Ishikawa (cell line): Measurements from ENCODE around the gene SCGB1A1.

ENCODE experiments used
- CEBPB ChIP-seq: IDR thresholded peaks from 2 replicates; pipeline ENCODE4 v1.6.1; 2012
- CREB1 ChIP-seq: IDR thresholded peaks from 2 replicates; pipeline ENCODE4 v1.6.1; 2012; ENCODE audit warnings: low read depth
- EGR1 ChIP-seq: IDR thresholded peaks from 2 replicates; pipeline ENCODE4 v1.6.1; 2012
- EP300 ChIP-seq: IDR thresholded peaks from 2 replicates; pipeline ENCODE4 v1.6.1; 2012; ENCODE audit warnings: borderline replicate concordance
- FOXM1 ChIP-seq: IDR thresholded peaks from 2 replicates; pipeline ENCODE4 v1.6.1; 2012; ENCODE audit warnings: low read depth, borderline replicate concordance
- MAX ChIP-seq: IDR thresholded peaks from 2 replicates; pipeline ENCODE4 v1.6.1; 2012
- NFIC ChIP-seq: IDR thresholded peaks from 2 replicates; pipeline ENCODE4 v1.6.1; 2012
- RAD21 ChIP-seq: IDR thresholded peaks from 2 replicates; pipeline ENCODE4 v1.6.1; 2012; ENCODE audit warnings: low read depth
- REST ChIP-seq: IDR thresholded peaks from 2 replicates; pipeline ENCODE4 v1.6.1; 2012; ENCODE audit warnings: low read depth, mild to moderate bottlenecking
- TAF1 ChIP-seq: IDR thresholded peaks from 2 replicates; pipeline ENCODE4 v1.6.1; 2012; ENCODE audit warnings: low read depth, mild to moderate bottlenecking
- TCF12 ChIP-seq: IDR thresholded peaks from 2 replicates; pipeline ENCODE4 v1.6.1; 2012; ENCODE audit warnings: low read depth
- TEAD4 ChIP-seq: IDR thresholded peaks from 2 replicates; pipeline ENCODE4 v1.6.1; 2012
- USF1 ChIP-seq: IDR thresholded peaks from 2 replicates; pipeline ENCODE4 v1.6.1; 2012
- YY1 ChIP-seq: IDR thresholded peaks from 2 replicates; pipeline ENCODE4 v1.6.1; 2012; ENCODE audit warnings: low read depth
- ZBTB7A ChIP-seq: IDR thresholded peaks from 2 replicates; pipeline ENCODE4 v1.6.1; 2012; ENCODE audit warnings: low read depth

The SCGB1A1 gene

GRCh38 chr11:62419314-62419929, 589 bp downstream of the SCGB1A1 start:
- no peak for TF ChIP-seq NFIC
- TF ChIP-seq MAX: no peak
- TF ChIP-seq YY1: no peak
- no peak for TF ChIP-seq ZBTB7A
- no peak for TF ChIP-seq CEBPB
- TF ChIP-seq REST: no peak
- TF ChIP-seq TCF12: no peak
- TF ChIP-seq TAF1: no peak

- TF ChIP-seq TAF1 (no peak), RAD21 (no peak), TCF12 (no peak), YY1 (no peak), FOXM1 (no peak), EGR1 (no peak), MAX (no peak), TEAD4 (no peak), REST (no peak), ZBTB7A (no peak), NFIC (no peak), USF1 (no peak), CREB1 (no peak), CEBPB (no peak), EP300 (no peak)
Measured at GRCh38 chr11:62419943-62420342, 1.1 kb downstream of the SCGB1A1 start.

- TF ChIP-seq CREB1 (no peak), EGR1 (no peak), FOXM1 (no peak), TEAD4 (no peak), NFIC (no peak), EP300 (no peak), YY1 (no peak), CEBPB (no peak), TAF1 (no peak), MAX (no peak), USF1 (no peak), RAD21 (no peak), REST (no peak), ZBTB7A (no peak), TCF12 (no peak)
Measured at GRCh38 chr11:62420882-62421281, 2.0 kb downstream of the SCGB1A1 start.

- TF ChIP-seq REST (no peak), CREB1 (no peak), EP300 (no peak), CEBPB (no peak), USF1 (no peak), YY1 (no peak), ZBTB7A (no peak), TCF12 (no peak), FOXM1 (no peak), MAX (no peak), NFIC (no peak), TEAD4 (no peak), RAD21 (no peak), EGR1 (no peak), TAF1 (no peak)
Measured at GRCh38 chr11:62421996-62422395, 3.2 kb downstream of the SCGB1A1 start.
